ENCODE data around the gene PMPCA.
"Not testable (repeated sequence)": the region's sequence is repeated elsewhere in the genome, so short reads cannot be mapped to it uniquely, and the experiment has no call there.

The PMPCA gene

GRCh38 chr9:136395345-136396218 is 14.9 kb upstream of the PMPCA start:
- DNase-seq = no peak

- no peak for DNase-seq
These were observed 14.3 kb upstream of the PMPCA start for GRCh38 chr9:136396219-136396515.

- no peak for DNase-seq
These were observed 12.8 kb upstream of the PMPCA start for GRCh38 chr9:136397643-136398042.

DNA sequence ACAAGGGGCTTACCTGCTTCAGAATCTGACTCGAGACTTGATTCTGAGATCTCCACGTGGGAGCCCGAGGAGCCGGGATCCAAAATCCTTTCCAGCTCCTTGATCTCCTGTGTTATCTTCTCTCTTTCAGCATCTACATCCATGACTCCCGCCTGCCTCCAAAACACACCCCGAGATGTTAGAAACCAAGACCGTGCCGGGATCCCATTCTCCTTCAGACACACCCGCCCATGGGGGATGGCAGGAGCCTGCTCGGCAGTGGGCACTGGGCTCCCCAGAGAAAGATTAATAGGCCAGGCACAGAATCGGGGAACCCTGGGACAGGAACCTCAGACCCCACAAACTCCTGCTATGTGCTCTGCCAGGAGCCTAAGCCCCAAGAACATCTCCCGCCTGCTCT is 12.2 kb upstream of the PMPCA start:
- DNase-seq = no peak

DNA sequence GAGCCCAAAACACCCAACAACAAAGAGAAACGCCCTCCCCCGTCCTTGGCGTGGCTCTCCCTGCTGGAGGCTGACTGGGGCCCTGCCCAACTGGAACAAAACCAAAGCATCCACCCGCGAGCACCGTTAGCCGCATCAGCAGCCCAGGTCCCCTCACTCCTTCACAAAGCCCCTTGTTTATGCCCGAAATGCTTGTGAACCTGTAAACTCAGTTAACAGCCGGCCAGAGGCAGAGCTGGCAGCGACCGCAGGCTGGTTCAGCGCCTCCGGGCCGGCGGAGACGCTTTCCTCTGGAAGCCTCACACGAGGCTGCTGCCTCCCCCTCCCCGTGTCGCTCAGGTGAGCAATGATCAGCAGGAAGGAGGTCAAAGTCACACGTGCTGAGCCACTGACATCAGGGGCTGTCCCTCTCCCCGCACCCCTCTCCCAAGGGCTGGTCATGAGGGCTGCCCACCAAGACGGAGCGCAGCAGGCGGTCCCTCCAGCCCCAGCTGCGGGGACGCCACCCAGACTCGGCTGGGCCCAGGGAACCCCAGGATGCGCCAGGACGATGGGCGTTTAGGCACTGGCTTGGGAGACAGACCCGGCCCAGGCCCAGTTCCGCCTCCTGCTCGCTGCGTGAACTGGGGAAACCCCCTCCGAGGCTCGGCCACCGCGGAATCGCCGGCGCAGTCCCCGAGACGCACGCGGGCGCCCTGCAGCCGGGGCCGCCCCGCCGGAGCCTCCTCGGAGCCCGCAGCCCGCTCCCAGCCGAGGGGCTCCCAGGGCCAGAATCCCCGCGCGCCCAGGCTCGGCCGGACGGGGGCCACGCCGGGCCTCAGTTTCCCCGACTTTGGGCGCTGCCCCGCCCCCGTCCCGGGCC is 11.1 kb upstream of the PMPCA start:
- peak; percentile 32 to 46 for DNase-seq

DNA sequence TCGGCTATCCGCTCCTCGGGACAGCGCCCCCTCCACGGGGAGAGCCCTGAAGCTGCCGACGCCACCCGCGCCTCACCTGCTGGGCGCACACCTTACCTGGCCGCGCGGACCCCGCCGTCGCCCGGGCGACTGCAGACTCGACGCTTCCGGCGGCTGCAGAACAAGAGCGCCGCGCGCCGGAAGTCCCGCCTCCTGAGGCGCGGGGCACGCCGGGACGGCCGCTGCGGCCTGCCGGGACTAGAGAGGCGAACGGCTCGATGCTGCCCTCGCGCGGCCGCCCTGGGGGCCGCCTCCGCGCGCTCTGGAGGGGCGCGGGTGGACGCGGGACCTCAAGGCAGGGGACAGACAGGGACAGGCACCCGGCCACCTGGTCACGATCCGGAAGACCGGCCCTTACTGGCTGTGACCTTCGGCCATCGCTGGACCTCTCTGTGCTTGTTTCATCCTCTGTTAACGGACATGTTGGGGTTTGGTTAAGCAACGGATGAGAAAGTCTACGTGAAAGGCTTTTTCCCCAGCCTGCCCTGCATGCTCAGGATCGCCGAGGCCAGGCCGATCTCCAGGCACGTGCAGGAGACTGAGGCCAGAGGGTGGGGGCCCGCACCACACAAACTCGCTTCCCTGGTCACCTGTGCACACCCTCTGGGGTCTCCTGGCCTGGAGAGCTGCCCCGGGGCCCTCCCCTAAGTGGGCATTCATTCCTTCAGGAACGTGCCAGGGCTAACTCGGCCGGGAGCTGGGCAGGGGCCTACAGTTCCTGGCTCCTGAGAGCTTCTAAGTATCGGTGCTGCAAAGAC is 10.2 kb upstream of the PMPCA start, which contains the start of gene SNAPC4:
TSS of gene SNAPC4 (minus strand) at position 133 of the 797 bp plus-strand sequence. CDS start 1,742 bp downstream, outside the sequence.
- peak; percentile 88 to 90 for DNase-seq

- no peak for DNase-seq
These were observed 9.1 kb upstream of the PMPCA start for GRCh38 chr9:136401173-136401922.

DNA sequence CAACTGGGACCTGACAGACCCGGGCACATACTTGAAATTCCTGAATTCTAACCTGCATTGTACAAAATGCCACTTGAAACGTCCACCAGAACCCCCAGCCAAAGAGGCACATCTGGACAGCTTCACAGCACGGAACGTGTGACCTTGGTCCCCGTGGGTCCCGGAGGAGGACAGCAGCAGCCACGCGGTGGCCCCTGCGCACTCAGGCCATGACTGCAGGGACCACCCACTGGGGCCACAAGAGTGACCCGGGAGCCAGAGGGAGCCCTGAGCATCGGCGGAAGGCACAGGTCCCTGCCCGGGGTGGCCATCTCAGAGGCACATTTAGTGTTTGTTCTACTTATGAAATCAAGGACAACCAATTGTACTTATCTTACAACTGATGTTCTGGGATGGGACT is 8.4 kb upstream of the PMPCA start:
- DNase-seq = no peak

- peak; percentile 74 to 86 for DNase-seq
These were observed 6.9 kb upstream of the PMPCA start for GRCh38 chr9:136403538-136403914.

- peak; percentile 26 to 63 for DNase-seq
These were observed 6.3 kb upstream of the PMPCA start for GRCh38 chr9:136403915-136404800.

DNA sequence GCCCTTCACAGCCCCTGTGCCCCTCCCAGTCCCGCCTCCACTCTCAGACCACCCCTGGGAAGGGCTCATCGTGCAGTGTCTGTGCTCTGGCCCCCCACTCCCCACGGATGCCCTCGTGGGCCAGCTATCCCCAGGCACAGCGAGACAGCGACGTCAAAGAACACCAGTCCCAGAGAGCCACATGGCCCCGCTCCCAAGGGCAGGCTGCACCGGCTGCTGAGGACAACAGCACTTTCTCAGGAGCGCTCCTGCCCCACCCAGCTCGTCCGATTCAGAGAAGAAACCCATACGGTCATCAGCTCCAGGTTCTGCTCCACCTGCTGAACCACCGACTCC is 5.7 kb upstream of the PMPCA start:
- DNase-seq = no peak

GRCh38 chr9:136405481-136405880 is 5.0 kb upstream of the PMPCA start:
- no peak for DNase-seq

DNA sequence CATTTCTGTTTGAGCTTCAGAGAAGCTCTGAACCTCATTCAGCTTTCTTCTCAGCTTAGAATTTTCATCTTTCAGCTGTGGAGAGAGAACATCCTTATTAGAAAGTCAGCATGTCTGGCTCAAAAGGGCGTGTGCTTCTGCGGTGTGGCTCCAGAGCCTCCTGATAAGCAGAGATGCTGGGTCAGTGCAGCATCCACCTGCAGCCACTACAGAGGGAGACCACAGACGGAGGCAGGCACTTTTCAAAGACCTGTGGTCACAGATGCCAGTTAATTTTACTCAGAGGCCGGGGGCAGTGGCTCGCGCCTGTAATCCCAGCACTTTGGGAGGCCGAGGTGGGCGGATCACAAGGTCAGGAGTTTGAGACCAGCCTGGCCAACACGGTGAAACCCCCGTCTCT is 4.6 kb upstream of the PMPCA start:
- not testable (repeated sequence) for DNase-seq

GRCh38 chr9:136407061-136407460 is 3.4 kb upstream of the PMPCA start:
- not testable (repeated sequence) for DNase-seq

DNA sequence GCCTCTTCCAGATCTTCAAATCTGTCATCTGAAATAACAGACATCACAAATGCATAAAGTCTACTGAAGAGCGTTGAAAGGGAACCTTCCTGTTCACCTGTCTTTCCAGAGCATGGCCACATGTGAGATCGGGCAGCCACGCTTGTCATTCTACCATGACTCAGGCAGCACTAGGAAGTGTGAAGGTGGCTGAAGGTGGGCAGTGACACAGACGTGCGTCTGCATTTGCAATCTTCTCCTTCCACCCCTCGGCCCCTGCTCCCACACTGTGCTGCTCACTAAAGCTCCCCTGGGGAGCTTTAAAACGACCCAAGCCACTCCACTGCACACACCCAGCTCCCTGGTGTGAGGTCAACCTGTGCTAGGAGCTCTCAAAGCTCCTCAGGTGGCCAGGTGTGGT is 2.5 kb upstream of the PMPCA start:
- no peak for DNase-seq

GRCh38 chr9:136409557-136410455 is 652 bp upstream of the PMPCA start:
- DNase-seq = peak; percentile 19 to 22

- DNase-seq = no peak
These were observed 920 bp downstream of the PMPCA start for GRCh38 chr9:136411378-136411777.

DNA sequence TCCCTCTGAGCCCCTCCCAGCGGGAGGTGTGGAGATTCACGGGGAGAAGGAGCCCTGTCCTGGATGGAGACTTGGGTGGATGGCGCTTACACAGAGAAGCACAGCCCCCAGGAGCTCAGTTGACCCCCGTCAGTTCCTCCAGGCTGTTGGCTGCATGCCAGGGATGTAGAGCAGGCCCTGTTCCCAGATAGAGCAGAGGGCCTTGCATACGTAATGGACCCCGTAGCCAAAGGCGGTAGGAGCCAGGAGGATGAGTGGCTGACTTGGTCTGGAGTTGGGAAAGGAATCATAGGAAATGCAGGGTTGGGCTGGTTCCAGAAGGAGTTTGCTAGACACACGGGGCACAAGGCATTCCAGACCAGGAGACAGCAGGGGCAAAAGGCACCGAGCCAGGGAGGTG is 2.5 kb downstream of the PMPCA start:
- DNase-seq = no peak

- DNase-seq = no peak
These were observed 6.0 kb downstream of the PMPCA start for GRCh38 chr9:136416427-136416826.

DNA sequence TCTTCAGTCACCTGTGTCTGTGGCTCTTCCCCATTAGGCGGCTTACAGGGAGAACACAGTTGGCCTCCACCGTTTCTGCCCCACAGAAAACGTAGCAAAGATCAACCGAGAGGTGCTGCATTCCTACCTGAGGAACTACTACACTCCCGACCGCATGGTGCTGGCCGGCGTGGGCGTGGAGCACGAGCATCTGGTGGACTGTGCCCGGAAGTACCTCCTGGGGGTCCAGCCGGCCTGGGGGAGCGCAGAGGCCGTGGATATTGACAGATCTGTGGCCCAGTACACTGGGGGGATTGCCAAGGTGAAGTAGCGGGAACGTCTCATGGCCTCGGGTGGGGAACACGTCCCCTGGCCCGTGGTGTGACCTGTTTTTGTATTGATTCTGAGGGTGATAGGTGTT is 6.5 kb downstream of the PMPCA start:
- DNase-seq = no peak

Measured in CD4-positive, alpha-beta T cell treated with Interleukin-1 beta for 1 hour (primary cell).